Measurements from ENCODE around the gene STK25. TPM values are rescaled to one million over a fixed set of nuclear protein-coding genes. Genes with fewer than 3 reads are reported as not detected.

Gene STK25
- 183 to 193 TPM (median 192 TPM) in 3 replicates for total RNA-seq

- peak; percentile 96 to 97 for DNase-seq (ENCODE audit: low spot score in 2 of 2, unreplicated experiment in 2 of 2)
- no peak for TF ChIP-seq CTCF (IDR thresholded peaks at IDR 0.05; ENCODE audit: unreplicated experiment)
- H3K36me3 Mint-ChIP-seq: no peaks in the 10 kb centered on the region
- no peaks in the 10 kb centered on the region for H3K9me3 Mint-ChIP-seq
- peak within 1 kb of the TSS; percentile 73 for H3K27ac Mint-ChIP-seq
- H3K27me3 Mint-ChIP-seq (ENCODE audit: low read depth): no peaks in the 10 kb centered on the region
- H3K4me3 Mint-ChIP-seq: peak within 1 kb of the TSS; percentile 81
- peaks cover 21% of the 10 kb centered on the region for H3K4me1 Mint-ChIP-seq
Measured at GRCh38 chr2:241508240-241509154, at the start of gene STK25. Gene STK25 (minus strand): TSS chr2:241508584. CDS start chr2:241508035, 549 bp downstream.

DNA sequence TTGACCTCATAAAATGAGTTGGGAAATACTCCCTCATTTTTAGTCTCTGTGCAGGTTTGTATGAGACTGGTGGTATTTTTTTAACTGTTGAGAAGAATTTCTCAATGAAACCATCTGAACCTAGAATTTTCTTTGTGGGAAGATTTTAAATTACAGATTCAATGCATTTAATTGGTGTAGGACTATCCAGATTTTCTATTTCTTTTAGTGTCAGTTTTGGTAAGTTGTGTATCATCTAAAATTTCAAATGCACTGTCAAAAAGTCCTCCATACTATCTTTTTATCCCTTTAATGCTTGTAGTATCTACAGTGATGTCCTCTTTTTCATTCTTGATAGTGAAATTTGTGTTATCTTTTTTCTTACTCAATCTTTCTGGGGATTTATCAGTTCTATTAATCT is 48.4 kb upstream of the STK25 start:
- H3K9me3 Mint-ChIP-seq: peaks cover 10% of the 10 kb centered on the region

GRCh38 chr2:241555711-241556110 is 47.3 kb upstream of the STK25 start:
- Mint-ChIP-seq H3K9me3 (peaks cover 10% of the 10 kb centered on the region), H3K27ac (no peak overlapping the region), H3K27me3 (ENCODE audit: low read depth) (peaks cover 7% of the 10 kb centered on the region), H3K4me3 (no peak overlapping the region), H3K4me1 (peaks cover 33% of the 10 kb centered on the region), H3K36me3 (peaks cover 7% of the 10 kb centered on the region)
- no peak for TF ChIP-seq CTCF (IDR thresholded peaks at IDR 0.05; ENCODE audit: unreplicated experiment)
- no peak for DNase-seq (ENCODE audit: low spot score in 2 of 2, unreplicated experiment in 2 of 2)

More for the DNA sequence above, 48.4 kb upstream of the STK25 start:
- H3K4me3 Mint-ChIP-seq: no peak overlapping the region
- no peak for TF ChIP-seq CTCF (IDR thresholded peaks at IDR 0.05; ENCODE audit: unreplicated experiment)
- H3K27me3 Mint-ChIP-seq (ENCODE audit: low read depth): peaks cover 7% of the 10 kb centered on the region
- peaks cover 33% of the 10 kb centered on the region for H3K4me1 Mint-ChIP-seq
- no peak for DNase-seq (ENCODE audit: low spot score in 2 of 2, unreplicated experiment in 2 of 2)
- H3K27ac Mint-ChIP-seq: no peak overlapping the region
- peaks cover 7% of the 10 kb centered on the region for H3K36me3 Mint-ChIP-seq

GRCh38 chr2:241554610-241555322 is 46.4 kb upstream of the STK25 start:
- H3K4me3 Mint-ChIP-seq: no peak overlapping the region
- H3K27me3 Mint-ChIP-seq (ENCODE audit: low read depth): peaks cover 7% of the 10 kb centered on the region
- TF ChIP-seq CTCF (IDR thresholded peaks at IDR 0.05; ENCODE audit: unreplicated experiment): no peak
- peaks cover 10% of the 10 kb centered on the region for H3K9me3 Mint-ChIP-seq
- H3K36me3 Mint-ChIP-seq: peaks cover 7% of the 10 kb centered on the region
- H3K4me1 Mint-ChIP-seq: peaks cover 24% of the 10 kb centered on the region
- H3K27ac Mint-ChIP-seq: no peak overlapping the region
- DNase-seq (ENCODE audit: low spot score in 2 of 2, unreplicated experiment in 2 of 2): no peak

DNA sequence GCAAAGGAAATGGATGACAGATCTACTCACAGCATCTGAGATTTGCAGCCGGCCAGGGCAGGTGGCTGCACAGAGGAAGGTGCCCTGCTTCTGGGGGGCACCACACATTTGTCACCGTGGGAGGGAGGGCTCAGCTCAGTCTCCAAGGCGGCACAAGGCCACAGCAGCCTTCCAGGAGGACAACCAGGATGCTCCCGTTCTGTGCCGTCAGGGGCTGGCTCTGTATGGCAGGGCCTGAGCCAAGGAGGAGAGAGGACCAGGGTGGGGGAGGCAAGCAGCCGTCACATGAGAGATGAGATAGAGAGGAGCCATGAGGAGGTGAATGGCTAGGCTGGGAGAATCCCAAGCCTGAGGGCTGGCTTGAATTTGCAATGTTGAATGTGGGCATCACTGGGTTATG is 45.6 kb upstream of the STK25 start:
- peaks cover 7% of the 10 kb centered on the region for H3K27me3 Mint-ChIP-seq (ENCODE audit: low read depth)
- H3K4me3 Mint-ChIP-seq: no peak overlapping the region
- H3K4me1 Mint-ChIP-seq: peaks cover 23% of the 10 kb centered on the region
- no peak overlapping the region for H3K27ac Mint-ChIP-seq
- no peak for TF ChIP-seq CTCF (IDR thresholded peaks at IDR 0.05; ENCODE audit: unreplicated experiment)
- H3K36me3 Mint-ChIP-seq: peaks cover 7% of the 10 kb centered on the region
- no peak for DNase-seq (ENCODE audit: low spot score in 2 of 2, unreplicated experiment in 2 of 2)
- peaks cover 10% of the 10 kb centered on the region for H3K9me3 Mint-ChIP-seq
